ENCODE measurements around the gene FASTKD3. TPM values are rescaled to one million over a fixed set of nuclear protein-coding genes. Genes with fewer than 3 reads are reported as not detected.

FASTKD3 gene
- total and polyA plus RNA-seq, 2 donors (not counting 3 experiments of a cell fraction or from before 2014, with no cell fraction given): 5.5 to 9.6 TPM

DNA sequence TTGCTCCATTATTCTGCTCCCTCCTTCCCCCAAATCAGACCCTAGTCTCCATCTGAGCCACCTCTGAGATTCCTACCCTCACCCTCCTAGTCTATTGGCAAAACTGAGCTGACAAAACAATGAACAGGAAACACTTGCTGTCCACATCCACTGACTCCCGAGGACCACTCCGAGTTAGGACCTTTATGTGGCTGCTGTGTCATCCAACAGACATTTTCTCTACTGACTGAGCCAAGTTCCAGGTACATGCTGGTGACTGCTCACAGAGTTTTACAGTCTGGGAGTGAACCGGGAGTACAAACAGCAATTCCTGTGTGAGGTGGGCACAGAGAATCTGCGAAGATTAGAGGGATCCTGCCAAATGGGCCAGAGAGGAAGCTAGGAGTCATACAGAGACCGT is 57.1 kb downstream of the FASTKD3 start:
- Histone ChIP-seq H2AFZ (ENCODE audit: low read depth, low read length) (no peak overlapping the region), H3K36me3 (ENCODE audit: control insufficient read depth in 2 of 2, extremely low read depth in 1 of 2, insufficient read depth in 2 of 2, low read length in 2 of 2) (no peaks in the 10 kb centered on the region), H3K4me3 (replicated peaks in 1 of 3; ENCODE audit: insufficient read depth in 1 of 3, low read depth in 1 of 3, low read length in 3 of 3) (no peak overlapping the region), H3K4me1 (ENCODE audit: control insufficient read depth, extremely low read depth, insufficient read depth, low read length) (no peaks in the 10 kb centered on the region), H3K79me2 (ENCODE audit: control insufficient read depth, insufficient read depth, low read length) (no peaks in the 10 kb centered on the region), H3K27ac (ENCODE audit: insufficient read depth, low read depth, low read length) (no peak overlapping the region), H4K20me1 (replicated peaks; ENCODE audit: control insufficient read depth, extremely low read depth, insufficient read depth, low read length) (no peaks in the 10 kb centered on the region), H3K27me3 (ENCODE audit: control insufficient read depth in 2 of 2, insufficient read depth in 2 of 2, low read length in 2 of 2) (no peaks in the 10 kb centered on the region), H3K9me1 (replicated peaks; ENCODE audit: control insufficient read depth, extremely low read depth, insufficient read depth, low read length) (no peaks in the 10 kb centered on the region), H3K9me3 (replicated peaks; ENCODE audit: control insufficient read depth, insufficient read depth, low read length) (no peaks in the 10 kb centered on the region), H3K9ac (replicated peaks; ENCODE audit: extremely low read depth, insufficient read depth, low read length) (no peak overlapping the region), H3K4me2 (ENCODE audit: insufficient read depth, low read length) (no peak overlapping the region)
- dilution Hi-C loops (cut with MboI; ENCODE audit: extremely low pct_ligation_motif_present, low sequenced_read_pairs): no loop called here
- intact Hi-C loops (cut with micrococcal nuclease): no loop called here
- DNase-seq (ENCODE audit: low read depth, low spot score) (no peak), FAIRE-seq (no peak)
- ChIA-PET POLR2A (no interaction called here), CTCF (no interaction called here)
- no TSS peak for BruUV-seq (replicated peaks)
- no peak for TF ChIP-seq POLR2AphosphoS5 (IDR thresholded peaks at IDR 0.05; ENCODE audit: insufficient read depth, low read depth, low read length)
- TF ChIP-seq, protein P1, sequence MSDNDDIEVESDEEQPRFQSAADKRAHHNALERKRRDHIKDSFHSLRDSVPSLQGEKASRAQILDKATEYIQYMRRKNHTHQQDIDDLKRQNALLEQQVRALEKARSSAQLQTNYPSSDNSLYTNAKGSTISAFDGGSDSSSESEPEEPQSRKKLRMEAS (IDR thresholded peaks at IDR 0.05; ENCODE audit: insufficient read depth, insufficient read length): no peak
- no peak for TF ChIP-seq MYC (IDR thresholded peaks at IDR 0.05; ENCODE audit: low read depth, low read length)
- TF ChIP-seq, protein P2, sequence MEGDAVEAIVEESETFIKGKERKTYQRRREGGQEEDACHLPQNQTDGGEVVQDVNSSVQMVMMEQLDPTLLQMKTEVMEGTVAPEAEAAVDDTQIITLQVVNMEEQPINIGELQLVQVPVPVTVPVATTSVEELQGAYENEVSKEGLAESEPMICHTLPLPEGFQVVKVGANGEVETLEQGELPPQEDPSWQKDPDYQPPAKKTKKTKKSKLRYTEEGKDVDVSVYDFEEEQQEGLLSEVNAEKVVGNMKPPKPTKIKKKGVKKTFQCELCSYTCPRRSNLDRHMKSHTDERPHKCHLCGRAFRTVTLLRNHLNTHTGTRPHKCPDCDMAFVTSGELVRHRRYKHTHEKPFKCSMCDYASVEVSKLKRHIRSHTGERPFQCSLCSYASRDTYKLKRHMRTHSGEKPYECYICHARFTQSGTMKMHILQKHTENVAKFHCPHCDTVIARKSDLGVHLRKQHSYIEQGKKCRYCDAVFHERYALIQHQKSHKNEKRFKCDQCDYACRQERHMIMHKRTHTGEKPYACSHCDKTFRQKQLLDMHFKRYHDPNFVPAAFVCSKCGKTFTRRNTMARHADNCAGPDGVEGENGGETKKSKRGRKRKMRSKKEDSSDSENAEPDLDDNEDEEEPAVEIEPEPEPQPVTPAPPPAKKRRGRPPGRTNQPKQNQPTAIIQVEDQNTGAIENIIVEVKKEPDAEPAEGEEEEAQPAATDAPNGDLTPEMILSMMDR (IDR thresholded peaks at IDR 0.05; ENCODE audit: extremely low read depth in 1 of 2, insufficient read depth in 1 of 2, low read depth in 1 of 2, low read length in 2 of 2): no peak
- no peak for TF ChIP-seq GATA2 (IDR thresholded peaks at IDR 0.05; ENCODE audit: insufficient read depth, insufficient read length, low read depth, low read length)
- no peak for TF ChIP-seq EZH2 (IDR thresholded peaks at IDR 0.05; ENCODE audit: borderline replicate concordance, low read depth, low read length, severe bottlenecking)
- TF ChIP-seq POLR2A (IDR thresholded peaks at IDR 0.05; ENCODE audit: low read depth, low read length): no peak
- no peak for TF ChIP-seq JUN (IDR thresholded peaks at IDR 0.05; ENCODE audit: borderline replicate concordance, insufficient read depth, insufficient read length, low read depth)
- TF ChIP-seq FOS (IDR thresholded peaks at IDR 0.05; ENCODE audit: borderline replicate concordance, insufficient read depth, low read length): no peak

Other genes with a start within 250 kb of the FASTKD3 start
- gene CFAP90, start 17.9 kb downstream of the FASTKD3 start, total RNA-seq: not detected in 2 replicates
- gene CFAP90, start 17.9 kb downstream of the FASTKD3 start, polyA plus RNA-seq: 0.07 and 0.11 TPM in 2 replicates
- gene MTRR, start 117 bp upstream of the FASTKD3 start, total RNA-seq: 33.8 and 37.1 TPM in 2 replicates
- 24.3 and 27.7 TPM in 2 replicates for gene MTRR, start 117 bp upstream of the FASTKD3 start, polyA plus RNA-seq